Epithelial cell of esophagus (primary cell): ENCODE measurements around the gene IFNGR1.
A peak's percentile ranks its signal among the peaks of the same experiment; 100 is the strongest.

ENCODE experiments used
- DNase-seq: peaks from one replicate; pipeline ENCODE4 v3.0.0; 2010; ENCODE audit warnings: low read depth
- H3K4me3 ChIP-seq: 2 replicates; pipeline ENCODE4 v1.5.1; 2011; ENCODE audit warnings: mild to moderate bottlenecking, low read length, control low read depth
- CTCF ChIP-seq: IDR thresholded peaks from 2 replicates; pipeline ENCODE4 v1.5.1; 2011; ENCODE audit warnings: low read depth, mild to moderate bottlenecking, low read length, control low read depth, inconsistent platforms; ENCODE audit not compliant: insufficient read depth; ENCODE audit errors: missing control alignments

IFNGR1 gene

GRCh38 chr6:137248702-137249101, 29.5 kb upstream of the IFNGR1 start:
- no peak for DNase-seq
- H3K4me3 ChIP-seq = no peak overlapping the region

DNA sequence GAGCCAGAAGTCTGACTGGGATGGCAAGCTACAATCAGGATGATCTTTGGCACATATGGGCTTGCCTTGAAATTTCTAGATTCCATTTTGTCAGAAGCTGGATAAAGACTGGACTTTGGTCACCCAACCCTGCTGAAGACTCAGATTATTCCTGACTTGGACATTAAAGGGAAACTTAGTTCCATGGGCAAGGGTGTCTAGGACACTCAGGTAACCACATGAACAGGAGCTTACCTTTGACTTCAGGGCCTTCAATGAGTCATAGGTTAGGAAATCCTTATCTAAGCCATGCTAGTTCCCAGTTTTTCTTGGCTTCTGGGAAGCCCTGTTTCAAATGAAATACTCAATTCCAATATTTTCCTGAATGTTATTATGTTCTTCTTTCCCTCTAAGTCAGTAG, 28.5 kb upstream of the IFNGR1 start:
- TF ChIP-seq CTCF = no peak
- no peak overlapping the region for H3K4me3 ChIP-seq
- DNase-seq = no peak

More at GRCh38 chr6:137248702-137249101, 29.5 kb upstream of the IFNGR1 start:
- no peak for TF ChIP-seq CTCF

GRCh38 chr6:137246791-137247202, 27.6 kb upstream of the IFNGR1 start:
- TF ChIP-seq CTCF = no peak
- H3K4me3 ChIP-seq = no peak overlapping the region
- DNase-seq = no peak

- no peak overlapping the region for H3K4me3 ChIP-seq
- no peak for DNase-seq
- TF ChIP-seq CTCF = no peak
These were observed 27.0 kb upstream of the IFNGR1 start for GRCh38 chr6:137246164-137246563.

GRCh38 chr6:137241481-137242038, 22.4 kb upstream of the IFNGR1 start:
- H3K4me3 ChIP-seq = no peak overlapping the region
- TF ChIP-seq CTCF = no peak
- peak; percentile 55 for DNase-seq

- TF ChIP-seq CTCF = no peak
- H3K4me3 ChIP-seq = no peak overlapping the region
- DNase-seq = peak; percentile 98
These were observed 21.0 kb upstream of the IFNGR1 start for GRCh38 chr6:137240168-137240567.
